Measurements from ENCODE around the gene SNX5.

The SNX5 gene

GRCh38 chr20:17919149-17919548 lies 49.4 kb downstream of the SNX5 start:
- in situ Hi-C loops (cut with MboI; ENCODE audit: low sequenced_read_pairs): no loop called here

GRCh38 chr20:17917832-17918618 lies 50.6 kb downstream of the SNX5 start:
- in situ Hi-C loops (cut with MboI; ENCODE audit: low sequenced_read_pairs): no loop called here

DNA sequence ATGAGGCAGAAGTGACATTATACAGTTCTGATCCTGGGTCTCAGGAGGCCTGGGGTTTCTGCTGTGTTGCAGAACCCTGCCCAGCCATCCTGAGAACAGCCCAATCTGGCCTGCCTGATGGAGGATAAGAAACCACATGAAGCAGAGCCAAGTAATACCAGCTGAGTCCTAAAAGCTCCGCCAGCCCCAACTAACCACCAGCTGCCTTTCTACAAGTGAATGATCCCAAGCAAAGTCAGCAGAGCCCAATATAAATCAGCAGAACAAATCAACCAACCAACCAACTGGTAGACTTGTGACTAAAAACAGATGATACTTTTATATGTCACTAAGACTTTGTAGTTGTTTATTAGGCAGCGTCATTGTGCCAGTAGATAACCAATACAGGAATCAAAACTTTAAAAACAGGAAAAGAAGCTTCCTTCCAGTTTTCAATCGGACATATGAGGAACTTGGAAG lies 52.1 kb downstream of the SNX5 start:
- in situ Hi-C loops (cut with MboI; ENCODE audit: low sequenced_read_pairs): no loop called here

DNA sequence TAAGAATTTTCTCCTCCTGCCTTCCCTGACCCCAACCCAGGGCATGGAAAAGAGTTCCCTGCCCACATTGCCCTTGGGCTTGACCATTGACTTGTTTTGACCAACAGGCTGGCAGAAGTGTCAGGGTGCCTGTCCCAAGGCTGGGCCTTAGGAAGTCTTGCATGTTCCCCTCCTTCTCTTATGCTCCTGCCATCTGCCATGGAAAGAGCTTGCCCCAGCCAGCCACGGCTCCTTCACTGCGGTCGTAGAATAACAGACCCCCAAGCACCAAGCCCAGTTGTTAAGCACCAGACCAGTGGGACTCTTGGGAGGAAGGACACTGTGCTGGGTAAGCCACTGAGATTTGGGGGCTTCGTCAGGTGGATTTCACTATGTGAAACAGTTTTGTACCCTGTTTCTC lies 53.6 kb downstream of the SNX5 start:
- in situ Hi-C loops (cut with MboI; ENCODE audit: low sequenced_read_pairs): no loop called here

GRCh38 chr20:17912916-17913315 lies 55.7 kb downstream of the SNX5 start:
- in situ Hi-C loops (cut with MboI; ENCODE audit: low sequenced_read_pairs): no loop called here

GRCh38 chr20:17911927-17912326 lies 56.7 kb downstream of the SNX5 start:
- in situ Hi-C loops (cut with MboI; ENCODE audit: low sequenced_read_pairs): no loop called here

GRCh38 chr20:17910828-17911294 lies 57.7 kb downstream of the SNX5 start:
- in situ Hi-C loops (cut with MboI; ENCODE audit: low sequenced_read_pairs): no loop called here

DNA sequence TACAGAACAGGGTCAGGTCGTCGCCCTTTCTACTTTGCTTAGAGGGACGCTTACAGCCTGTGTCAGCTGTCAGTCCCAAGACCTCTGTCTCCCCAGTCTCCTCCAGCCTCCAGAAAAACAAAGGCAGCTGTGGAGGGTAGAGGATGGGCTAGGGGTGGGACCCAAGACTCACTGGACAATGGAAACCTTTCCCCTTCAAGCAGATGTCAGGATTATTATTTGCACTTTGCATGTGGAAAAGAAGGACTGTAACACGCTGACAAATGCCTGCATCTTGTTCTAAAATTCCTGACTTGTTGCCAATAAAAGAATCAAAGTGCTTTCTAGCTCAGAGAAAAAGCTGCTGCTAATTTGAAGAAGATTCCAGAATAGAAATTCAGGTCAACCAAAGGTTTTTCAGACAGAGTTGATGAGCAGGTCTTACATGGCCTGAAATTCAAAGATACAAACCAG lies 58.7 kb downstream of the SNX5 start:
- in situ Hi-C loops (cut with MboI; ENCODE audit: low sequenced_read_pairs): no loop called here

DNA sequence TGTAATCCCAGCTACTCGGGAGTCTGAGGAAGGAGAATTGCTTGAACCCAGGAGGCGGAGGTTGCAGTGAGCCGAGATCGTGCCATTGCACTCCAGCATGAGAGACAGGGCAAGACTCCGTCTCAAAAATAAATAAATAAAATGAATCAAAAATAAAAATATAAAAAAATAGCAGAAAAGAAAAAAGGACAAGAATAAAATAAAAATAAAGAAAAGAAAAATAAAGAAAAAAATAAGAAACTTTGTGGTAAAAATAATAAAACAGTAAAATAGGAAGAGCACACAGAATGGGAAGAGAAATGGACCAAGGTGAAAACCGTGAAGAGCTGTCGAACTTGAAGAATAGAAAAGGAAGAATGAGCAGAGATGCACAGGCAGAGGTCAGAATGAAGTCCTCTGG lies 63.0 kb downstream of the SNX5 start:
- in situ Hi-C loops (cut with MboI; ENCODE audit: low sequenced_read_pairs): no loop called here

DNA sequence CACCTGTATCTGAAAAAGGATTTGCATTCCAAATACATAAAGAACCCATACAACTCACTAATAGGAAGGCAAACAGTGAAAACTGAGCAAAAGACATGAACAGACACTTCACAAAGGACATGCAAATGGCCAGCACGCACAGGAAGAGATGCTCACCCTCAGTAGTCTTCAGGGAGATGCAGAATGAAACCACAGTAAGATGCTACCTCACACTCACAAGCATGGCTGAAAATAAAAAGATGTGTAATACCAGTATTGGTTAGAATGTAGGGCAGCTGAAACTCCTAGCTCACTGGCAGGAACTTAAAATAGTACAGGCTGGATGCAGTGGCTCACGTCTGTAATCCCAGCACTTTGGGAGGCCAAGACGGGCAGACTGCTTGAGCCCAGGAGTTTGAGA lies 64.6 kb downstream of the SNX5 start:
- in situ Hi-C loops (cut with MboI; ENCODE audit: low sequenced_read_pairs): no loop called here

DNA sequence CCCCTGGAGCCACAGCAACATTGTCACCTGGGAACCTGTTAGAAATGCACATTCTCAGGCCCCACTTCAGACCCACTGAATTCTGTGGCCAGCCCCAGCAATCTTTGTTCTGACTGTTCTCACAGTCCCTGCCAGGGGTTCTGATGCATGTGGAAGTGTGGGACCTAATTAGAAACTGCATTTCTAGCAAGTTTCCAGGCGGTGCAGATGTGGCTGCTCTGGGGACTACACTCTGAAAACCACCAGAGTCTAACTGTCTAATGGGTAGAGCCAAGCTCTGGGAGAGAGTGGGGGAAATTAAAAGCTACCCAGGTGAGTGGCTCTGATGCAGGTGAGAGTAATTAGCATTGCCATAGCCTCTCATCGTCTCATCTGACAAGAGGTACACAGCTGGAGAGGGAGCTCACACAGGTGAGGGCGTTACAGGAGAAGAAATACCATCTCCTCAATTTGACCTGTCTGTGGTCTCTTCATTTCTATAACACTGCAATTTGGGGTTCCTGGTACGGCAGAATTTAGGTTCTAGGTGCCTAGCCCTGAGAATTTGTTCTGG lies 66.0 kb downstream of the SNX5 start:
- in situ Hi-C loops (cut with MboI; ENCODE audit: low sequenced_read_pairs): no loop called here

- in situ Hi-C loops (cut with MboI; ENCODE audit: low sequenced_read_pairs): no loop called here
Measured at GRCh38 chr20:17901971-17902370, 66.6 kb downstream of the SNX5 start.

GRCh38 chr20:17898548-17898994 lies 70.0 kb downstream of the SNX5 start:
- in situ Hi-C loops (cut with MboI; ENCODE audit: low sequenced_read_pairs): no loop called here

DNA sequence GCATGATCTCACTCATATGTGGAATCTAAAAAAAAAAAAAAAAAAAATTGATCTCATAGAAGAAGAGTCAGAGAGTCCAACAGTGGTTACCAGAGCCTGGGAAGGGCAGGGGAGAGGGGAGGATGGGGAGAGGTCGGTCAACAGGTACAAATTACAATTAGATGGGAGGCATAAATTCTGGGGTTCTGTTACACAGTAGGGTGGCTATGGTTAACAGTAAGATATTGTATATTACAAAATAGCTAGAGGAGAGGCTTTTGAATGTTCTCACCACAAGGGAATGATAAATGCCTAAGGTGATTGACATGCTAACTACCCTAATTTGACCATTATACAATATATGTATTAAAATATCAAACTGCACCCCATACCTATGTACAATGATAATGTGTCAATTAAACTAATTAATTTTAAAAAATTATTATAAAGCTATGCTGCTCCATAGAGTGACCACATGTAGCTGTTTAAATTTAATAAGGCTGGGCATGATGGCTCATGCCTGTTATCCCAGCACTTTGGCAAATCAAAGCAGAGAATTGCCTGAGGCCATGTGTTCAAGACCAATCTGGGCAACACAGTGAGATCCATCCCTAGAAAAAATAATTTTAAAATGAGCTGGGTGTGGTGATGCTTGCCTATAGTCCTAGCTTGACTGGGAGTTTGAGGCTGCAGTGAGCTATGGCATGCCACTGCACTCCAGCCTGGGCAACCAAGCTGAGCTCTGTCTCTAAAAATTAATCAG lies 70.9 kb downstream of the SNX5 start:
- in situ Hi-C loops (cut with MboI; ENCODE audit: low sequenced_read_pairs): no loop called here

GRCh38 chr20:17896771-17897369 lies 71.7 kb downstream of the SNX5 start:
- in situ Hi-C loops (cut with MboI; ENCODE audit: low sequenced_read_pairs): no loop called here

GRCh38 chr20:17896193-17896723 lies 72.3 kb downstream of the SNX5 start:
- in situ Hi-C loops (cut with MboI; ENCODE audit: low sequenced_read_pairs): no loop called here

DNA sequence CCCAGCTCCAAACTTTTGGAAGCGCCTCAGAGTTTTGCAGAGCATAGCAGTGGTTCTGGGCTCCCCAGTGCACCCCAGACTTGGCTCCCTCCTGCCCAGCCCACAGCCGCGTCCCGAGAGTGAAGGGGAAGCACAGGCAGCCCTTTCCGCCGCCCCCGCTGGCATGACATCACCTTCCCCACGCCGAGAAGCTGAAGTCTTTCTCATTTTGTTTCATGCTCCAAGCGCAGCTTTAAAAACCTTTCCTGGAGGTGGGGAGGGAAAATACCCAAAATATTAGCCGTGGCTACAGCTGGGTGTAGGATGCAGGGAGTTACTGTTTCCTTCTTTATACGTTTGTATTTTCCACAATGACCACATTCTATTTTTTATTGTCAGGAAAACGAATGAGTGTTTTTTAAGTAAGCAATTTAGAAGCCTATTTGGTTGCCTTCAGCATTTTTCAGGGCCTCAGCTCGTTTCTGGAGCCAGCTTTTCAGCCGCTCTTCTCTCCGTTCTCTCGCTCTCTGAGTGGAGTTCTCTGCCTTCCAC lies 72.9 kb downstream of the SNX5 start:
- in situ Hi-C loops (cut with MboI; ENCODE audit: low sequenced_read_pairs): no loop called here

- in situ Hi-C loops (cut with MboI; ENCODE audit: low sequenced_read_pairs): no loop called here
Measured at GRCh38 chr20:17893445-17893844, 75.1 kb downstream of the SNX5 start.

DNA sequence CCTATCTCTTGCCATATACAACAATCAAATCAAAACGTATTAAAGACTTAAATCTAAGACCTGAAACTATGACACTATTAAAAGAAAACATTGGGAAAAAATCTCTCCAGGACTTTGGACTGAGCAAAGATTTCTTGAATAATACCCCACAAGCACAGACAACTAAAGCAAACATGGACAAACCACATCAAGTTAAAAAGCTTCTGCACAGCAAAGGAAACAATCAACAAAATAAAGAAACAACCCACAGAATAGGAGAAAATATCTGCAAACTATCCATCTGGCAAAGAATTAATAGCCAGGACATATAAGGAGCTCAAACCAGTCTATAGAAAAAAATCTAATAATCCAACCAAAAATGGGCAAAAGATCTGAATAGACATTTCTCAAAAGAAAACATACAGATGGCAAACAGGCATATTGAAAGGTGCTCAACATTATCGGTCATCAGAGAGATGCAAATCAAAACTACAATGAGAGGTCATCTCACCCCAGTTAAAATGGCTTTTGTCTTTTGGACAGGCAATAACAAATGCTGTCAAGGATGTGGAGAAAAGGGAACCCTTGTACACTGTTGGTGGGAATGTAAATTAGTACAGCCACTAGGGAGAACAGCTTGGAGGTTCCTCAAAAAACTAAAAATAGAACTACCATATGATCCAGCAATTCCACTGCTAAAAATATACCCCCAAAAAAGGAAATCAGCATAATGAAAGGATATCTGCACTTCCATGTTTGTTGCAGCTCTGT lies 76.2 kb downstream of the SNX5 start:
- in situ Hi-C loops (cut with MboI; ENCODE audit: low sequenced_read_pairs): no loop called here
